Stimulated activated CD4-positive, alpha-beta T cell treated with anti-CD3 and anti-CD28 coated beads, Interleukin-15, amount 100 ng/mL, for 24 hours (primary cell): Measurements from ENCODE around the gene TENT4B.

Experiments
- DNase-seq: peaks from one replicate; pipeline ENCODE4 v3.0.0-alpha.2; 2020

TENT4B gene

GRCh38 chr16:50198802-50199403 lies 45.8 kb downstream of the TENT4B start:
- DNase-seq, result no peak

GRCh38 chr16:50201787-50202186 lies 48.7 kb downstream of the TENT4B start:
- no peak for DNase-seq

GRCh38 chr16:50202926-50203624 lies 50.0 kb downstream of the TENT4B start:
- no peak for DNase-seq

GRCh38 chr16:50203681-50204080 lies 50.6 kb downstream of the TENT4B start:
- no peak for DNase-seq

GRCh38 chr16:50204453-50205108 lies 51.5 kb downstream of the TENT4B start:
- no peak for DNase-seq

- DNase-seq, result no peak
Measured at GRCh38 chr16:50207652-50208051, 54.5 kb downstream of the TENT4B start.

GRCh38 chr16:50208460-50208931 lies 55.4 kb downstream of the TENT4B start:
- no peak for DNase-seq

GRCh38 chr16:50209546-50210265 lies 56.6 kb downstream of the TENT4B start:
- no peak for DNase-seq

GRCh38 chr16:50210266-50211038 lies 57.3 kb downstream of the TENT4B start:
- peak; percentile 67 for DNase-seq

- no peak for DNase-seq
Measured at GRCh38 chr16:50213939-50214519, 60.9 kb downstream of the TENT4B start.

GRCh38 chr16:50215680-50216079 lies 62.6 kb downstream of the TENT4B start:
- DNase-seq, result no peak

GRCh38 chr16:50216231-50216630 lies 63.1 kb downstream of the TENT4B start:
- DNase-seq, result no peak

- DNase-seq, result no peak
Measured at GRCh38 chr16:50219402-50219975, 66.4 kb downstream of the TENT4B start.

- DNase-seq, result no peak
Measured at GRCh38 chr16:50224286-50224685, 71.2 kb downstream of the TENT4B start.

GRCh38 chr16:50227120-50227519 lies 74.0 kb downstream of the TENT4B start:
- no peak for DNase-seq

- no peak for DNase-seq
Measured at GRCh38 chr16:50227665-50228064, 74.6 kb downstream of the TENT4B start.

- no peak for DNase-seq
Measured at GRCh38 chr16:50228364-50228868, 75.3 kb downstream of the TENT4B start.

- DNase-seq, result no peak
Measured at GRCh38 chr16:50229149-50229726, 76.1 kb downstream of the TENT4B start.

GRCh38 chr16:50234771-50235556 lies 81.9 kb downstream of the TENT4B start:
- no peak for DNase-seq

- no peak for DNase-seq
Measured at GRCh38 chr16:50235581-50235980, 82.5 kb downstream of the TENT4B start.
